COLO829 (cell line): ENCODE results near the gene TGM5.
"Not testable (repeated sequence)": the region's sequence is repeated elsewhere in the genome, so short reads cannot be mapped to it uniquely, and the experiment has no call there.

Experiments
- DNase-seq: peaks from one replicate; pipeline ENCODE4 v3.0.0; 2012; ENCODE audit warnings: low spot score

TGM5 gene

DNA sequence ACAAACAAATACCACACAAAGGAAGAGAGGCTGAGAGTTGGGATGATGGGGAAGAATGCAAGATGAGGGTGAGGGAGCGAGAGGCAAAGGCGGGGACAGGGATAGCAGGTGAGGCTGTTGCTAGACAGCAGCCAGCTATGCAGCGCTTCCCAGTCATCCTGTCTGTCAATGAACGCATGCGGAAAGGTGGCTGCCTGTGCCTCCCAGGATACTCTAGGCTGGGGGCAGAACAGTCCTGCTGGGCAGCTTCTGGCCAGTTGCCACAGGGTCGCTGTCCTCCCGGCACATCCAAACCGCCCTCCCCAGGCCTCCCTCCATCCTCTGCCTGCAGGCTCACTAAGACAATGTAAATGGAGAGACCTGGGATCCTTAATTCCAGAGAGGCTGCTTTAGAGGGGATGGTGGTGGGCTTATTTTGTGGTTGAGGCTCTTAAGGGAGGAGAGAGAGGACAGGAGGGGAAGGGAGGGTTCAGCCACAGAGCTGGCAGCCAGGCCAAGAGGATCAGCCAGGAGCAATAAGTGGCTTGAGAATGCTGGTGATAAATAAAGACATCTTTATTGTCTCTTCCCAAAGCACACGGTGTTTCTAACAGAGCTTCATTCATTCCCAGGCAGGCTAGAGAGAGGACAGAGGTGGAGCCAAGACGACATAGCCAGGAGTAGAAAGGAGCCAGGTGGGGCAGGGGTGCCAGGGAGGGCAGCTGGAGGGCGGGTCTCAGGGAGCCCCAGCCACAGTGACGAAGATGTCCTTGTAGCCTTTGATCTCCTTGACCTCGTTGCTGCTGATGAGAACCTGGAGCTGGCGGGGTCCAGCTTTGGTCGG, 9.2 kb upstream of the TGM5 start:
- DNase-seq = peak; percentile 48

DNA sequence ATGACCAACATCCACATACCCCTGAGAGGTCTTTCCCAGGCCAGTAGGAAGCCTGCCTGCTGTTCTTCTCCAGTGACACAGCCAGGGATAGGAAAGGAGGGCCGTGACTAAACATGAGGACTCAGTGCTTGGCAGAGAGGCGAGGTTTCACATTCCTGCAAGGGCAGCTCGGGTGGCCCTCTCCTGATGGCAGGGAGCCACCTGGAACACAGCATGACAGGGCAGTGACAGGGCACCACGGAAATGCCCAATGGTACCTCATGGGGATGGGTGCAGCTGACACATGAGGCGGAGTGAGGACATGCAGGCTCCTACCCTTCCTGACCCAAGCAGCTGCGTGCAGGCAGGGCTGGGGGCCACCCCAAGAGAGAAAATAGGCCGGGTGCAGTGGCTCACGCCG, 7.4 kb upstream of the TGM5 start:
- DNase-seq = no peak

DNA sequence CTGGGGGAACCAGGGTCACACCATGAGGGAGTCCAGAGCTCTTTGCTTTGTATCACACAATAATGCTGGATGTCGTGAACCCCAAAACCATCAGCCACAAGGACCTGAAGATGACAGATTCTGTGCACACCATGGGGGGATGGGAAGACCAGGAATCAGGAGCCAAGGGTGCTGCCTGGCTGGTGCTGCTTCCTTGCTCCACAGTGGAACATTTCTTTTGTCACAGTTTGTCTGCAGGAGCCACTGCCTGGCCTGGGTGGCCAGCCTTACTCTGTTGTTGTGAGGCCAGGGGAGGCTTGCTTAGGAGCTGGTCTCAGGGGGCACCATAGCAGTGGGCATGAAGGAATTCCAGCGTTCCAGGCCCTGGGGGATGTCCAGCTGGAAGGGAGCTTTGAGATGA, 6.5 kb upstream of the TGM5 start:
- DNase-seq = no peak

DNA sequence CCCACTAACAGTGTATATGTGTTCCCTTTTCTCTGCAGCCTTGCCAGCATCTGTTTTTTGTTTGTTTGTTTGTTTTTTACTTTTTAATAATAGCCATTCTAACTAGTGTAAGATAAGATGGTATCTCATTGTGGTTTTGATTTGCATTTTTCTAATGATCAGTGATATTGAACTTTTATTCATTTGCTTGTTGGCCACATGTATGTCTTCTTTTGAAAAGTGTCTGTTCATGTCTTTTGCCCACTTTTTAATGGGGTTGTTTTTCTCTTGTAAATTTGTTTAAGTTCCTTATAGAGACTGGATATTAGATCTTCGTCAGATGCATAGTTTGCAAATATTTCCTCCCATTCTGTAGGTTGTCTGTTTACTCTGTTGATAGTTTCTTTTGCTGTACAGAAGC, 5.2 kb upstream of the TGM5 start:
- DNase-seq = not testable (repeated sequence)

DNA sequence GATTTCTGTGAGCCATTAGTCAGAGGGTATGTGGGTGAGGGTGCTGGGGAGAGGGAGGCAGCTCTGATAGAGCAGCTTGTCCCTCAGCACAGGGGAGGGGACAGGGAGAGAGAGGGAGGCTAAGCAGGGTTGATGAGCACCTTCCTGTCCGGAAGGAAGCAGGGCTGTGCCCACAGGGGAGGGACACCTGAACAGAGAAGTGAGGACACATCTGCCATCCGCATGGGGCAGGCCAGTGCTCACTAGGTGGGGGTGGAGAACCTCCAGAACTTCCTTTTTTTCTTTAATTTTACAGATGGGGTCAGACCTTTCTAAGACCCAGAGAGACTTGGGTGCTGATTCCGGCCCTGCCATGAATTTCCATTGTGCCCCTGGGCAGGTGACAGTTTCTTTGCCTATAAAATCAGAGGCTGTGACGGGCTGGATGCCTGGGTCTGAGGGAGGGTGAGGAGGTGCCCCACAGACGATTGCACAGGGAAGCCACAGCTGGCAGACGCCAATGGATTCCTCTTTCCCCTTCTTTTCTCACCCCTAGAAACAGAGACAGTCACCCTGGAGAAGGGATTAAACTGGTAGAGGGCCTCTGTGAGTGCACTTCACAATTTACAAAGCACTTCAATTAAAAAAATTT, 4.1 kb upstream of the TGM5 start:
- DNase-seq = no peak

DNA sequence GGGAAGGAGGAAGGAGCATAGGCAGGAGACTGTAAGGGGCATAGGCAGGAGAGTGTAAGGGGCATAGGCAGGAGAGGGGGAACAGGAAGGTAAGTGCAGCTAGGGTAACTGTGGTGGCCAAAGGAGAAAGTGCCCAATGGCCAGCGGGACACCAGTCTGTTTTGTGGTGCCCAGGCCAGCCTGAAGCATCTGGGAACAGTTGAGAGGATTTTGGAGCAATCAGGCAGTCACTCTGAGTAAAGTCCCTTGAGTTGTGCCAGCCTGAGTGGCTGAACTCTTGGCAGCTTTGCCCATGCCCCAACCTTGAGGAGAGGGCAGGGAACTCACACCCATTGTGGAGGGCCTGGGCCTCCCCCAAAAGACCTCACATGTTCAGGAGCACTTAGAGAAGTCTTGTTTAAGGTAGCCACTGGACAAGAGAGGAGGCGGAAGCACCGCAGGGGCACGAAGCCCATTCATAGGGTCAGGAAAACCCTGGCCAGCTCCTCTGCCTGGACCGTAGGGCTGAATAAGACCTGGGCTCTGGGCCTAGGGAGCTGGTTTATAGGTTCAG, 3.5 kb upstream of the TGM5 start:
- DNase-seq = no peak

DNA sequence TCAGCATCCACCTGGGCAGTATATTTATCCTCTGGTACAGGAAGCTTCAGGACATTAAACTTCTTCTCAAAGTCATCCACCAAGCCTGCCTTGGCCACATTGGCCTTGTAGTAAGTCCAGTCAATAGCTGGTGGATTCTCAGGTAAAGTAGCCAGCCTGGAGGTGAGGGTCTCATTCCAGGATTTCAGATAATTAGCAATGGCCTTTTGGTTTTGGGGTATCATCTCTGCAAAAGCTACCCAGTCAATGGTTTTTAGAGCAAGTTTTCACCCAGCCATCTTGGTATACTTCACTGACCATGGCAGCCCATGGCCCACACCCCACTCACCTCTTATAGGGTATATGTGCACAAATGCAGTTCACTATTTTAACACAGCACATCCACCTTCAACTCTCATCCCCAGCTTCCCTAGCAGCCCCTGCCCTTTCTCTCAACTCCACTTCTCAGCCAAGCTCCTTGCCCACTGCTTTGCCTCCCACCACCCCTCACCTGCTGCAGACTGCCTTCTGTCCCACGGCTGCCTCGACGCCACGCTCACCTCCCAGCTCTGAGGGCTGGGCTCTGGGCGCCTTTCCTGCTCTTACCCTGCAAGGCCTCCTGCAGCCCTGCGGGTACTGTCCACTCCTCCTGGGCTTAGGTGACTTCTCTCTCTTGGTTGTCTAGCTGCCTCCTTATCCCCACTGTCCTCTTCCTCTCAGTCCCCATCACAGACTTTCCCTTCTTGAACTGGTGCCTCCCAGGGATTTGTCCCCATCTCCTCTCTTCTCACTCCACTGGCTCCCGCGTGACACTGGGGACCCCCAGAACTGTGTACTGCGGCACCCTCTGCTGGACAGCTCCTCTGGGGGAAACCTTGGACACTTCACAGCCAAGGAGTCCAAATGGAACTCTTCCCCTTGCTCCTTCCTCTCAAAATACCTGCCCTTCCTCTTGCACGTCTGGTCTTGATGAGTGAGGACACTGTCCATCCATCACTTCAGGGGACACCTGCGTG, 1.7 kb upstream of the TGM5 start:
- no peak for DNase-seq

DNA sequence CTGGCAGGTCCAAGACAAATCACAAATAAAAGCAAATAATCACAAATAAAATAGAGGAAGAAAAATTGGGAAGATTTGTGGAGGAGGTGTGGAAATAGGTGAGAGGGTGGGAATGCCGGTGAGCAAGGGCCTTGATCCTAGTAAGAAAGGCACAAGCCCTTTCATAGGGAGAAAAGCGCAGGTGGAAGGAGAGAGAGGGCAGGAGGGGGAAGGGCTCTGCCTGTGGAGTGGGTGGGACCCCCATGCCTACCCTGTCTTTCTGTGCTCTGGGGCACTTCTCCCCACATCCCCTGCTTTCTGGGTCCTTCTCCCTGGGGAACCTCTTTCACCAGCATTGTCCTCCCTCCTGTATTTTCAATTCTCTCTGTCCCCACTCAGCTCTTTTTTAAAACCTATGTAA, 711 bp upstream of the TGM5 start:
- DNase-seq = no peak

DNA sequence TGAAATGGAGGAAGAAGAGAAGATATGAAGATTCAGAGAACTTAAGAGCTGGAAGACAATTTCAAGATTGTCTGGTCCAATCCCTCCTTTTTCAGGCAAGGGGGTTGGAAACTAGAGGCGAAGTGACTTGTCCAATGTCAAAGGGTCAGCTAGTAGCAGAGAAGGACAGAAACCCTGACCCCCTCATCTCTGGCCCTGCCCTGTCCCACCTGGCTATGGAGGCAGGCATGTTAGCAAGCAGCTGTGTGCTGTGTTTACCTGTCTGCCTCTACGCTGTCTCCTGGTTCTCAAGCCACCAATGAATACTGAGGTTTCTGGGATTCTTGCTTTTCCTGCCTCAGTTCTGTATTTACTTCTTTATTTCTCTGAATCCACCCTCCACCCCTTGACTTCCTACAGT, 342 bp downstream of the TGM5 start:
- DNase-seq = no peak

DNA sequence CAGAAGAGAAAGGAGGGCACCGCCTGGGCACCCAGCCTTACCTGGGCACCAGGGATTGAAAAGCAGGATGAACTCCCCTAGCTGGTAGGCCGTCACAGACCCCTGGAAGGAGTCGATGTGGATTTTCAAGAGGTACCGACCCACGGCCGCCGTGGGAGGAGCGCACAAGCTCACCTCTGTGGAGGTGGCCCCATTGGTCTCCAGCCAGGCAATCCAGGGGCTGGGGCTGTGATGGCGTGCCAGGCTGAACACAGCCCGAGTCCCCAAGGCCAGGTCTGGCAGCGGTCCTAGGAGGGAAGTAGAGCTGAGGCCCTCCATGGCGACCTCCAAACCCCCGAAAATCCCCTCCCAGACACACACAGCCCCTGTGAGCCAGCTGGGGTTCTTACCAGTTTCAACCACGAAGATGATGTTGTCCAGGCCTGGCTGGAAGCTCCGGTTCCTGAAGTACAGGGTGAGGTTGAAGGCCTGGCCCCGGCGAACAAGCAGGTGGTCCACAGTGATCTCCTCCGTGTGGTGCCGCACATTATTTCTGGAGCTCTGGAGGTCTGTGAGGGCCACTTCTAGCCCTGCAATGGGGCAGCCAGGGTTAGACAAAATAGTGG, 6.6 kb downstream of the TGM5 start:
- no peak for DNase-seq

DNA sequence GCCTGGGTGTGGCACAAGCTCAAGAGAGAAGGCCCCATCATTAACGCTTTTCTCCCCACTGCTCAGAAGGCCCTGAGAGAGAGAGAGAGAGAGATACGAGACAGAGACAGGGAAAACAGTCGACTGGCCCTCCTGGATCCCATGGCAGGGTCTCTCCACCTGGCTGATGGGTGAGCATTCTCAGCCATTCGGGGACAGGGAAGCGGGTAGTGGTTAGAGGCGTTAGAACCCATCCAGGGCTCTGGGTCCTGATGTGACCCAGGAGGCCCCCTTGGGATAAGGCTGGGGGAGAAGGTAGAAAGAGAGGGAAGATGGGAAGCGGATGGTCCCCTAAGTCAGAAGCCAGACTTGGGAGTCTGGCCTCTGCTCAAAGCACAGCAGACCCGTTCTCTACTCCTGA, 7.9 kb downstream of the TGM5 start:
- no peak for DNase-seq

DNA sequence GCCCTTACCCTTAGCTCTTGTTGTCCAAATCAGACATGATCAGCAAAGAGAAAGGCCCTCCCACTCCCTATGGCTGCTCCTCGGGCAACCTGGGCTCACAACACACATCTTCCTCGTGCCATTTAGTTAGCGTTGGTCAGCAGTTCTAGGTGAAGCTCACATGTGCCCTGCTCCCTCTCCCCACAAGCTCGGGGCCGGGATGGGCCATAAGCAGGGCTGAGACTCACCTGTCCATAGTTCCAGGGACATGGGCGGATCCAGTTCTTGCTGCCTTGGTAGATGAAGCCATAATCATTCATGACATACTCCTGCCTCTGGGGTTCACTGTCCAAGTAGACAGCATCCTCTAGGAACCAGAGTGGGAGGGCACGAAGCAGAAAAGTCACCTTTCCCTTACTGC, 10.4 kb downstream of the TGM5 start:
- DNase-seq = no peak

DNA sequence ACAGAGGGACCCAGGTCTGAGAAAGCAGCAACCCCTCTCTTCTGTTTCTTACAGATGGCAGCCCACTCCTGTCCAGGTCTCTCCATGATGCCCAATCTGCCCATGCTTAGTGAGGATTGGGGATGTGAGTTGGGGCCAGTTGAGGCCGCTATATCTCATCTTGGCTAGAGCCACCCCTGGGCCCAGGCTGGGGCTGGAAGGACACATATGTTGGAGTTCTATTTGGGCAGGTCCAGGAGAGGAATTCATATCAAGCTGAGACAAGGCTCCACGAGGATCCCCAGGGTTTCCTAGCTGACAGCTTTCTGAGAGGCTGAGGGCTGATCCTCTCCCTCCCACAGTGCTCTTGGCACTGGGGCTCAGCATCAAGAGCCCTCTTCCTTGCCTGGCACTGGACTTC, 11.4 kb downstream of the TGM5 start:
- DNase-seq = no peak

DNA sequence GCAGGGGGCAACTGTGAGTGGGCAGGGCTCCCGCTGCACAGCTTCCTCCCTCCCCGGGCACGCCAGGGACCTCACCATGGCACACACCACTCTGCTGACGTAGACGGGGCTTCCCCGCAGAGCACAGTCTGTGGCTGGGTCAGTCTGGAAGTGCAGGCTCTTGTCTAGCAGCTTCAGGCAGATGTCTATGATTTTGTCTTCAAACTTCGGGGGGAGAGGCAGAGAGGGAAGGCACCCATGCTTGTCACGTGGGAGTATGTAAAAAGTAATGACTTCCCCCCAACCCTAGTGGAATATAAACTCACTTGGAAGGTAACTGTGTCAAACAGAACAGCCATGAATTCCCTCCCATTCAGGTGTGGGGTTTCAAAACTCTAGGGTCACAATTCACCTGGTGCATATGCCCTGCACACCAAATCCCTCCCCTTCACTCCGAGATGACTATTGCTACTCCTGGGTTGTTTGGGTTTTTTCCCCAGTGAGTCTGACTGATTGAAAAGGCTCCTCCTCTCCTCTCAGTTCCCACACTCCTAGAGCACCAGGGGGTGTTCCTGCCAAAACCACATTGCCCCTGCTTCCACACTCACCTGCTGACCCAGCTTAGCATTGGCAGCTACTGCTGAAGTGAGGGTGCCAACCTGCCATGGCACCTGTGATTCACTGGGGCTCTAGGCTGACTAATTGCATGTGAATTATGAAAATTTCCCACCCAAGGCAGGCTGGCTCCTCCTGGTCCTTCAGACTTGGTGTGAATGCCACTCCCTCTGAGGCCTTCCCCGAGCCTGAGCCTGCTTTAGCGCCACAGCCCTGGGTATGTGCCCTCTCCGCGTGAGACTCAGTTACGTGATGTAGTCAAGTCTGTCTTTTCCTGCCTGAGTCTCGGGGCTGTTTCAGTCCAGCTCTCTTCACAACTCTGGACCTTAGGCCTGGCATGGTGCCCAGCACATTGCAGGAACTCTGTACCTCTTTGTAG, 13.0 kb downstream of the TGM5 start:
- no peak for DNase-seq

DNA sequence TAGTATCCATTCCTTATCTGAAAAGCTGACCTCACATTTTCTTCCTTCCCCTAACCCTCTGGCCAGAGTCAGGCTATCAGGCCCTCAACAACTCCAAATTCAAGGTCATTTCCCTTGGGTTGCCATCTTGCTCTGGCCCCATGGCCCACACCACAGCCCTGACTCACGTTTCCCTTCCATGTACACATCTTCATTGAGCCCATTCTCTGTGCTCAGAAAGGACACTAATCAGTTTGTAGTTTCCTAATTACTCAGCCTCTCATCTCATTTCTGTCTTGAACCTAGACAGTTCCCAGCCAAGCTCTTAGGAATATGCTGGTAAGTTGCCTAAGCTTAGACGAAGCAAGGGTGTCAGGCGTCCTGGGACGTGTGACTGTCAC, 14.9 kb downstream of the TGM5 start:
- DNase-seq = no peak

DNA sequence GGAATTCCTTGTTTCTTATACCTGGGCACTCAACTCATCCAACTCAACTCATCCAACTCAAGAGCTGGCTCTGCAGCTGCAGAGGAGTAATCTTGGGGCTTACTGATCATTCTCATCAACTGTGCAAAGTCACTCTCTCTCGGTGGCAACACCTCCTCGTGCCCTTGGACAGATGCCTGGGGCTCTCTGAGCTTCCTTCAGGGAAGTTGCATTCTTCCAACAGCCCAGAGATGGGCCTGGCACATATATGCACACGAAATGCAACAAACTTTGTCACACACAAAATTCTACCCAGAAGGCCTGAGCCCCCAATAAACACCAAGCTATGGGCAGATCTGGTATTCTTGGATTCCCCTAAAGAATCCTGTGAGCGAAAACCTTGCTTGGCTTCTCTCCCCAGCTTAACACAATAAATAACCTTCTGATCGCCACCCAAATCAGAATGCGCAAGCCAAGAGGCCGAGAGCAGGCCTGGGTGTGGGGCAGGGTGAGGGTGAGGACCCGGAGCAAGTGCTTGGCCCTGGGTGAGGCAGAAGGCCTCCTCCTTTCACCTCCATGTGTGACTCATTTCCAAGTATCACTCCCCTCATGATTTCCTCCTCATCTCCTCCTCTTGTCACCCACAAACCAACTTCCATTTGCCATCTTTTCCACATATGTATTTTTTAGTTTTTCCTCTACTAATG, 15.4 kb downstream of the TGM5 start:
- no peak for DNase-seq

DNA sequence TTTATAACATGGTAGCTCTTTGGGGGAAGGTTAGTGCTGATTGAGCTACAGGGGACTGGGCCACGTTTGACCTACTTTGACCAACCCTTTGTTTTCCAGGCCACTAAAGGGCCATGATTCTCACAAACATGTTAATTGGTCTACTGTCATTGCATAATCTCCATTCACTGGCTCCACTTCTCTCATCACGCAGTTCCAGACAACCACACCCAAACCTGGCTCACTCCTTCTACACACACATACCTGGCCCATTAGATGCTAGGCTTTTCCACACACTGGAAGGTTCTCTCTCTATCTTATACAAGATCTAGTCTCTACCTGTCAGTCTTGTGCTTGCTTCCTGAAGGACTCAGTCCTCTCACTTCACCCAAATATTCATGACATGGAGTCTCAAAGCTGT, 15.9 kb downstream of the TGM5 start:
- DNase-seq = no peak

DNA sequence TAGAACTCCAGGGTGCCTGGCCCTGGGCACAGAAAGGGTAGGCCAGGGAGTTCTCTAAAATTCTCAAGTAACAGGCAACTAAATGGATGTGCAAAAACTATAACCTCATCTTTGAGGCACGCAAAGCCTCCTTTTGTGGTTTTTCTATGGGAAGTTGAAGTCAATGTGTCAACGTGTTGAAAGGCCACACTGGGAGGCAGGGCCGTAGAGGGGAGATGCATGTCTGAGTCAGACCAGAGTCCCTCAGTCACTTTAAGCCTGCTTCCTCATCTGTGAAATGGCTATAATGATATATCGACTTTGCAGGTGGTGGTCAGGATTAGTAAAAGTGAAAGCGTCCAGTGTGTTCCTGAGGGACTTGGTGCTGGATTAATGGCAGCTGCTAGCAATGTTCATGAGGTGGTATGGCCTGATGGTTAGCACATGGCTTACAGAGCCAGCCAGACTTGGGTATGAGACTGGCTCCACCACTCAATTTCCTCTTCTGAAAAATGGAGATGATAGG, 17.0 kb downstream of the TGM5 start:
- no peak for DNase-seq

DNA sequence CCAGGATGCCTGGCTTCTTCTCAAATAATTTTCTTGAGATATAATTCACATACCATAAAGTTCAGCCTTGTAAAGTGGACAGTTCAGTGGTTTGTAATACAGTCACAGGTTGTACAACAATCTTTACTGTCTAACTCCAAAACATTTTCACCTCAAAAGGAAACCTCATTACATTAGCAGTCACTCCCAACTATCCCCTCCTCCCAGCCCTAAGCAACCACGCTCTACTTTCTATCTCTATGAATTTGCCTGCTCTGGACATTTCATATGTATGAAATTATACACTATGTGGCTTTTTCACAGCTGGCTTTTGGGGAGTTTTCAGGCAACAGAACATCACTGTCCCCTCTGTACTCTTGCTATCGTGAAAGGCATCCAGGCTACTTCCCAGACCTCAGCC, 17.5 kb downstream of the TGM5 start:
- no peak for DNase-seq

DNA sequence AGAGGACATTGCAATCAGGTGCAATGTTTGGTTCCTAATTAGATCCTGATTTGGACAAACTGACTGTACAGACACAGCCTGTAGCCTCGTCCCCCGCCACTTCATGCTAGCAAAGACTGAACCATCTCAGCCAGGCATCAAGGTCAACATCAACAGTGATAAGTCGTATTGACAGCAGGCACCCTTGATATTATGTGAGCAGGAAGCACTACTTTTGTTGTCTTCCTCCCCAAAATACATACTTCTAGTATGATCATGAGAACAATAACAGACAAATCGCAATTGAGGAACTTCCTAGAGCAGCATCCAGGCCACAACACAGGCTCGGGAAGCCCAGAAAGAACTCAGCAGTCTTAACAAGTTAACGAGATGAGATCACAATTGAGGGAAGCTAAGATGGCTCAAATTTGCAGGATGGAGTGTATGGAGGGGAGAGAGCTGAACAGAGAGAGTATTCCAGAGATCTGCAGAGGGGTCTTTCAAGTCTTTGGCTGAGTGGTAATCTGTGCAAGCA, 20.4 kb downstream of the TGM5 start:
- DNase-seq = no peak
